Caco-2 (cell line): Measurements from ENCODE around the gene PRDX6. TPM values are rescaled to one million over a fixed set of nuclear protein-coding genes. Genes with fewer than 3 reads are reported as not detected.

ENCODE experiments used
- BruUV-seq: library from RNA; stranded (reverse); fragments of 400-500 nt; replicated peaks from 2 replicates; lab custom pipeline; 2021; lab: Mats Ljungman, UMichigan
- CTCF ChIA-PET: fragments of 300-600 bp; sonication (Branson Sonifier 250); formaldehyde crosslinking; loops from one replicate; lab custom pipeline; 2022; ENCODE audit warnings: antibody characterized with exemption; lab: Charles Lee
- POLR2A ChIA-PET: fragments of 300-600 bp; sonication (Branson Sonifier 250); formaldehyde crosslinking; loops from one replicate; lab custom pipeline; 2022; ENCODE audit warnings: antibody characterized with exemption; lab: Charles Lee
- DNase-seq, 2 experiments: peaks; one replicate each; pipeline versions ENCODE4 v3.0.0 to v3.0.0-alpha.2; 2020 to 2022
- H3K27me3 ChIP-seq: replicated peaks from 2 replicates; pipeline ENCODE4 v1.6.0; 2011; ENCODE audit warnings: low read length; ENCODE audit not compliant: control insufficient read depth, insufficient read depth
- H3K36me3 ChIP-seq: 2 replicates; pipeline ENCODE4 v1.5.1; 2011; ENCODE audit warnings: low read length; ENCODE audit not compliant: control insufficient read depth, insufficient read depth
- H3K4me1 ChIP-seq: fragments of 250-450 bp; sonication (Bioruptor Pico); 2 replicates; pipeline ENCODE4 v1.5.1; 2020; ENCODE audit warnings: mild to moderate bottlenecking
- H3K4me3 ChIP-seq: 2 replicates; pipeline ENCODE4 v1.5.1; 2011; ENCODE audit warnings: low read depth, mild to moderate bottlenecking, control low read depth, low read length
- H3K9me3 ChIP-seq: fragments of 250-450 bp; sonication (Bioruptor Pico); 2 replicates; pipeline ENCODE4 v1.5.1; 2020; ENCODE audit warnings: mild to moderate bottlenecking, moderate library complexity
- H3K27ac Mint-ChIP-seq: one replicate; pipeline ENCODE4 v1.8.0; 2022; ENCODE audit warnings: mixed read lengths; ENCODE audit not compliant: unreplicated experiment
- H3K27me3 Mint-ChIP-seq: one replicate; pipeline ENCODE4 v1.8.0; 2022; ENCODE audit warnings: mixed read lengths; ENCODE audit not compliant: insufficient read depth, unreplicated experiment
- H3K36me3 Mint-ChIP-seq: one replicate; pipeline ENCODE4 v1.8.0; 2022; ENCODE audit warnings: mild to moderate bottlenecking, mixed read lengths; ENCODE audit not compliant: insufficient read depth, unreplicated experiment
- H3K4me1 Mint-ChIP-seq: one replicate; pipeline ENCODE4 v1.8.0; 2022; ENCODE audit warnings: low read depth, mixed read lengths; ENCODE audit not compliant: unreplicated experiment
- H3K4me3 Mint-ChIP-seq: one replicate; pipeline ENCODE4 v1.8.0; 2022; ENCODE audit warnings: mild to moderate bottlenecking, moderate library complexity, mixed read lengths; ENCODE audit not compliant: unreplicated experiment
- H3K9me3 Mint-ChIP-seq: one replicate; pipeline ENCODE4 v1.8.0; 2022; ENCODE audit warnings: mixed read lengths; ENCODE audit not compliant: unreplicated experiment
- CTCF ChIP-seq, 2 experiments: fragments of 200-600 bp in 1 of 2; IDR thresholded peaks; 1 replicate in 1 of 2; 2 replicates in 1 of 2; pipeline versions ENCODE4 v1.5.1 to v1.8.0; 2011 to 2022; ENCODE audit warnings: antibody characterized with exemption in 1 of 2, control low read depth in 1 of 2, inconsistent platforms in 1 of 2, low read depth in 1 of 2, low read length in 1 of 2, mild to moderate bottlenecking in 1 of 2, moderate library complexity in 1 of 2; ENCODE audit not compliant: insufficient read depth in 1 of 2, severe bottlenecking in 1 of 2, unreplicated experiment in 1 of 2
- intact Hi-C: fragments of 100-400 bp; cut with micrococcal nuclease; formaldehyde crosslinking; loops from one replicate; pipeline ENCODE4 v1.10.0; 2022; ENCODE audit not compliant: unreplicated experiment
- total RNA-seq: library from RNA; stranded (reverse); gene quantifications from 2 replicates; pipeline ENCODE4 v1.2.3, GENCODE V29; 2022

Gene PRDX6
- total RNA-seq, 1 experiment from 2014 or later, result 540 TPM

- no peak overlapping the region for H3K4me3 Mint-ChIP-seq
- Histone ChIP-seq H3K4me3 (no peak overlapping the region), H3K27me3 (no peaks in the 10 kb centered on the region; the same call in 1 of the 2 replicates), H3K9me3 (no peaks in the 10 kb centered on the region), H3K4me1 (peaks cover 22% of the 10 kb centered on the region; the same call in 1 of the 2 replicates), H3K36me3 (no peaks in the 10 kb centered on the region)
- H3K9me3 Mint-ChIP-seq, result no peaks in the 10 kb centered on the region
- no peaks in the 10 kb centered on the region for H3K36me3 Mint-ChIP-seq
- DNase-seq, result peak in 1 of 2 experiments; percentile 17
- TF ChIP-seq CTCF (IDR thresholded peaks at IDR 0.05; ENCODE audit: insufficient read depth in 1 of 2, low read depth in 1 of 2, low read length in 1 of 2, severe bottlenecking in 1 of 2, unreplicated experiment in 1 of 2), result peak in 1 of 2 experiments; percentile 27
- H3K4me1 Mint-ChIP-seq, result peaks cover 16% of the 10 kb centered on the region
- POLR2A ChIA-PET, result interaction anchor here (1.0 kb wide), 1 partner anchor 30 kb away, joined by 7 read pairs; the partner anchor contains the start of gene PRDX6
- H3K27ac Mint-ChIP-seq, result no peak overlapping the region
- BruUV-seq, result no TSS peak
- intact Hi-C loops, result no loop called here
- CTCF ChIA-PET, result no interaction called here
- H3K27me3 Mint-ChIP-seq, result no peaks in the 10 kb centered on the region
Measured at GRCh38 chr1:173506437-173506836, 29.3 kb downstream of the PRDX6 start.

- Mint-ChIP-seq H3K4me3 (no peak overlapping the region), H3K36me3 (no peaks in the 10 kb centered on the region), H3K27ac (peak overlapping the region; percentile 83), H3K27me3 (no peaks in the 10 kb centered on the region), H3K9me3 (no peaks in the 10 kb centered on the region), H3K4me1 (peaks cover 16% of the 10 kb centered on the region)
- peak in 1 of 2 experiments; percentile 41 for DNase-seq
- intact Hi-C loops, result loop anchor here (1.0 kb wide), 1 partner anchor 18 kb away; no protein-coding TSS in a partner anchor
- peaks cover 22% of the 10 kb centered on the region; the same call in 1 of the 2 replicates for H3K4me1 ChIP-seq
- BruUV-seq, result no TSS peak
- H3K9me3 ChIP-seq, result no peaks in the 10 kb centered on the region
- ChIA-PET CTCF (interaction anchor here (0.6 kb wide), 1 partner anchor 608 kb away, joined by 3 read pairs; no protein-coding TSS in a partner anchor), POLR2A (interaction anchor here (0.5 to 1.0 kb wide), 4 partner anchors 18 to 723 kb away, joined by 3 to 7 read pairs (median 4); partner anchors contain the start of gene PRDX6)
- H3K36me3 ChIP-seq, result no peaks in the 10 kb centered on the region
- no peak for TF ChIP-seq CTCF (IDR thresholded peaks at IDR 0.05; ENCODE audit: insufficient read depth in 1 of 2, low read depth in 1 of 2, low read length in 1 of 2, severe bottlenecking in 1 of 2, unreplicated experiment in 1 of 2)
- H3K4me3 ChIP-seq, result no peak overlapping the region
- no peaks in the 10 kb centered on the region; the same call in 1 of the 2 replicates for H3K27me3 ChIP-seq
Measured at GRCh38 chr1:173507205-173507846, 30.2 kb downstream of the PRDX6 start.

GRCh38 chr1:173507847-173508209, 30.7 kb downstream of the PRDX6 start:
- Histone ChIP-seq H3K9me3 (no peaks in the 10 kb centered on the region), H3K4me1 (peaks cover 22% of the 10 kb centered on the region; the same call in 1 of the 2 replicates), H3K4me3 (no peak overlapping the region), H3K27me3 (no peaks in the 10 kb centered on the region; the same call in 1 of the 2 replicates), H3K36me3 (no peaks in the 10 kb centered on the region)
- Mint-ChIP-seq H3K4me3 (no peak overlapping the region), H3K36me3 (no peaks in the 10 kb centered on the region), H3K27me3 (no peaks in the 10 kb centered on the region), H3K4me1 (peaks cover 16% of the 10 kb centered on the region), H3K9me3 (no peaks in the 10 kb centered on the region), H3K27ac (peak overlapping the region; percentile 83)
- ChIA-PET CTCF (no interaction called here), POLR2A (no interaction called here)
- BruUV-seq, result no TSS peak
- TF ChIP-seq CTCF (IDR thresholded peaks at IDR 0.05; ENCODE audit: insufficient read depth in 1 of 2, low read depth in 1 of 2, low read length in 1 of 2, severe bottlenecking in 1 of 2, unreplicated experiment in 1 of 2), result no peak
- DNase-seq, result no peak
- intact Hi-C loops, result loop anchor here (1.0 kb wide), 1 partner anchor 19 kb away; no protein-coding TSS in a partner anchor
